Astrocyte (in vitro differentiated cells and primary cell): Measurements from ENCODE around the gene LRRN4CL.

Experiments used
- CTCF ChIP-seq: IDR thresholded peaks from 2 replicates; pipeline ENCODE4 v1.5.1; 2011; ENCODE audit warnings: low read depth, mild to moderate bottlenecking, inconsistent platforms, low read length, moderate library complexity; ENCODE audit not compliant: insufficient read depth
- EZH2 ChIP-seq: IDR thresholded peaks from 2 replicates; pipeline ENCODE4 v1.6.1; 2012; ENCODE audit warnings: mild to moderate bottlenecking, low read length, inconsistent platforms; ENCODE audit not compliant: insufficient read depth

GRCh38 chr11:62646825-62647608 lies 42.3 kb downstream of the LRRN4CL start:
- no peak for TF ChIP-seq CTCF
- no peak for TF ChIP-seq EZH2
